Right lobe of liver (tissue), 6 donors: ENCODE results near the gene ARL13A. TPM values are rescaled to one million over a fixed set of nuclear protein-coding genes. Genes with fewer than 3 reads are reported as not detected.

Source experiments
- ATAC-seq, 4 donors: fragments of 200-7000 bp; cut with Tn5 transposase; one replicate each; pipeline ENCODE4 v1.9.1; 2020; ENCODE audit warnings: mild to moderate bottlenecking in 4 of 4, moderate library complexity in 4 of 4
- DNase-seq, 3 donors: peaks; one replicate each; pipeline ENCODE4 v3.0.0-alpha.2; 2020
- H3K27ac ChIP-seq, 3 donors: fragments of 200-600 bp; one replicate each; pipeline ENCODE4 v1.8.0; 2022
- H3K27me3 ChIP-seq, 2 donors: fragments of 200-600 bp; one replicate each; pipeline ENCODE4 v1.8.0; 2022
- H3K36me3 ChIP-seq, 4 donors: fragments of 200-600 bp; sonication (generic) in 1 of 4; one replicate each; pipeline versions ENCODE4 v1.5.1 to v1.8.0; 2017 to 2022; ENCODE audit warnings: control low read depth in 1 of 4
- H3K4me1 ChIP-seq, 4 donors: fragments of 200-600 bp; sonication (generic) in 1 of 4; one replicate each; pipeline versions ENCODE4 v1.5.1 to v1.8.0; 2017 to 2022; ENCODE audit warnings: control low read depth in 1 of 4
- H3K4me3 ChIP-seq, 3 donors: fragments of 200-600 bp; one replicate each; pipeline ENCODE4 v1.8.0; 2022
- H3K9me3 ChIP-seq, 4 donors: fragments of 200-600 bp; sonication (generic) in 1 of 4; one replicate each; pipeline versions ENCODE4 v1.5.1 to v1.8.0; 2017 to 2022; ENCODE audit warnings: control low read depth in 1 of 4
- POLR2A ChIP-seq: fragments of 450-650 bp; IDR thresholded peaks from one replicate; pipeline ENCODE4 v1.6.1; 2017; ENCODE audit warnings: antibody characterized with exemption, mild to moderate bottlenecking
- WGBS: methylation state at CpG from one replicate; pipeline ENCODE4 v1.1.6; 2018; ENCODE audit warnings: low coverage, low lambda C conversion rate; ENCODE audit not compliant: insufficient coverage; ENCODE audit errors: missing lambda C conversion rate; 5-methylcytosine and 5-hydroxymethylcytosine counted together
- intact Hi-C, 2 donors: fragments of 100-400 bp; cut with DNase I; formaldehyde crosslinking; loops; one replicate each; pipeline versions ENCODE4 v1.11.2 to v1.14.1; 2022
- total RNA-seq, 6 experiments: library from RNA; depleted of rRNA in 2 of 6; stranded (reverse); fragments of >200 nt in 2 of 6; fragmentation: NEBNext Ultra II Directional in 3 of 6; extraction: Animal tissue kit (Norgen Biotek cat#: 25700) in 3 of 6; gene quantifications; one replicate each; pipeline versions ENCODE4 v1.1.0 to v1.2.4, GENCODE V29; 2016 to 2023
- TF ChIP-seq, protein P1 (sequence below), 4 donors: fragments of 200-600 bp in 3 of 4; fragments of 450-650 bp in 1 of 4; IDR thresholded peaks; one replicate each; pipeline versions ENCODE4 v1.5.1 to v1.8.0; 2016 to 2022; ENCODE audit warnings: antibody characterized with exemption in 4 of 4, mild to moderate bottlenecking in 2 of 4
- donor health status: DM: no; HTN: yes; CAD: no.
- donor health status: DM: no; HTN: no; CAD: no.
- donor health status: DM: no; HTN: no; CAD: no.
- donor health status: DM: no; HTN: yes; CAD: no.
- donor health status: DM: no; HTN: yes; CAD: no.

Gene ARL13A
- total RNA-seq, 6 experiments from 2014 or later: not detected

DNA sequence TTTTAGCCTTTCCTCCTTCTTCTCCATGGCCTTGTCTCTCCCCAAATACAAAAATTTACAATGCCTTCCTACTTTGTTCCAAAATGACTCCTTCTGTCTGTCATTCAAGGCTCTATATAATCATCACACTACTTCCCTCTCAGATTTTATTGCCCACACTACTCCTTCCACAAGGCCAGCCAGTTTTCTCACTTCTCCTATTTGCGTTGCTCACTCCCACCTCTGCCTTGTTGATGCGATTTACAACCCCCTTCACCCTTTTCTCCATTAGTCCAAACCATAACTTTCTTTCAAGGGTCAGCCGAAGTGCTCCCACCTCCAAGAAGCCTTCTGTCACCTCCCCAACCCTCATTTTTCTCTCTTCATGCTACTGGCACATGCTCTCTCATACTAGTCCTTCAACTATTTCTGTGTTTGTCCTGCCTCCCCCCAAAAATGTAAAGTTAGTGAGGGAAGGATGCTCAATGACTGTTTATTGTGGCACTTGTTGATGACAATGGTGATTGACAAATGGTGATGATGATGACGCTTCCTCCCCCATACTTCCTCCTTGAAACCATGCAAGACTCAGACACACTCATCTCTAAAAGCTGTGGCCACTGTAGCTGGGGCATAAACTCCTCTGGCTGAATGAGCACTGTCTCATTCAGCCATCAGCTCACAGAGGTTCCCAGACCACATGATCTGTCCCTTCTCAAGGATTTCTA, 38.1 kb upstream of the ARL13A start:
- WGBS: 66% methylated on average over 4 of the region's 4 CpGs
- no peak for ATAC-seq

GRCh38 chrX:100931925-100932285, 37.6 kb upstream of the ARL13A start:
- H3K36me3 ChIP-seq: no peaks in the 10 kb centered on the region
- no peak for ATAC-seq
- no peaks in the 10 kb centered on the region for H3K4me1 ChIP-seq
- no peaks in the 10 kb centered on the region for H3K9me3 ChIP-seq
- H3K27me3 ChIP-seq: no peaks in the 10 kb centered on the region
- DNase-seq: no peak
- WGBS: 42% methylated on average over 2 of the region's 3 CpGs
- no peak overlapping the region for H3K4me3 ChIP-seq
- H3K27ac ChIP-seq: no peak overlapping the region
- intact Hi-C loops: no loop called here
- no peak for TF ChIP-seq POLR2A
- TF ChIP-seq, protein P1, sequence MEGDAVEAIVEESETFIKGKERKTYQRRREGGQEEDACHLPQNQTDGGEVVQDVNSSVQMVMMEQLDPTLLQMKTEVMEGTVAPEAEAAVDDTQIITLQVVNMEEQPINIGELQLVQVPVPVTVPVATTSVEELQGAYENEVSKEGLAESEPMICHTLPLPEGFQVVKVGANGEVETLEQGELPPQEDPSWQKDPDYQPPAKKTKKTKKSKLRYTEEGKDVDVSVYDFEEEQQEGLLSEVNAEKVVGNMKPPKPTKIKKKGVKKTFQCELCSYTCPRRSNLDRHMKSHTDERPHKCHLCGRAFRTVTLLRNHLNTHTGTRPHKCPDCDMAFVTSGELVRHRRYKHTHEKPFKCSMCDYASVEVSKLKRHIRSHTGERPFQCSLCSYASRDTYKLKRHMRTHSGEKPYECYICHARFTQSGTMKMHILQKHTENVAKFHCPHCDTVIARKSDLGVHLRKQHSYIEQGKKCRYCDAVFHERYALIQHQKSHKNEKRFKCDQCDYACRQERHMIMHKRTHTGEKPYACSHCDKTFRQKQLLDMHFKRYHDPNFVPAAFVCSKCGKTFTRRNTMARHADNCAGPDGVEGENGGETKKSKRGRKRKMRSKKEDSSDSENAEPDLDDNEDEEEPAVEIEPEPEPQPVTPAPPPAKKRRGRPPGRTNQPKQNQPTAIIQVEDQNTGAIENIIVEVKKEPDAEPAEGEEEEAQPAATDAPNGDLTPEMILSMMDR (IDR thresholded peaks at IDR 0.05): no peak

More for the DNA sequence above, 38.1 kb upstream of the ARL13A start:
- TF ChIP-seq POLR2A: no peak
- TF ChIP-seq, protein P1 (IDR thresholded peaks at IDR 0.05): no peak
- H3K27ac ChIP-seq: no peak overlapping the region
- H3K36me3 ChIP-seq: no peaks in the 10 kb centered on the region
- H3K9me3 ChIP-seq: no peaks in the 10 kb centered on the region
- no peak for DNase-seq
- H3K4me1 ChIP-seq: no peaks in the 10 kb centered on the region
- intact Hi-C loops: no loop called here
- H3K4me3 ChIP-seq: no peak overlapping the region
- H3K27me3 ChIP-seq: no peaks in the 10 kb centered on the region

DNA sequence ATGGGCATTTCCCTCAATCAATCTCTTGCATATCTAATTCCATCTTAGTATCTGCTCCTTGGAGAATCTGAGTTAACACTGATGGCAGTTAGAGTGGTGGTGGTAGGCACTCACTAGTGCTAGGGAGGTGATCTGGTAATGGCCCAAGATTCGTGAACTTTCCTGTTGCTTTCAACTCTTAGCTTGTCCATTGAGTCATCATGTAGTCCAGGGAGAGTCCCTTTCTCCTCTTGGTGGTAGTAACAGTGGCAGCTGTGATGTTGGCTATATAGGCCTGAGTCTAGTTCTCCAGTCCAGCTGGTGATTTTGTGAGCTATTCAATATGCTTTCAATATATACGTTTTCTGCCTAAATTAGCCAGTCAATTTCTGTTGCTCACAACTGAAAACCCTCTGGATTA, 33.7 kb upstream of the ARL13A start:
- 36% methylated on average over 2 of the region's 2 CpGs for WGBS
- no peak overlapping the region for H3K4me3 ChIP-seq
- TF ChIP-seq, protein P1 (IDR thresholded peaks at IDR 0.05): no peak
- no peak for TF ChIP-seq POLR2A
- no peaks in the 10 kb centered on the region for H3K9me3 ChIP-seq
- H3K27ac ChIP-seq: no peak overlapping the region
- no peak for ATAC-seq
- intact Hi-C loops: no loop called here
- H3K4me1 ChIP-seq: no peaks in the 10 kb centered on the region
- H3K27me3 ChIP-seq: no peaks in the 10 kb centered on the region
- H3K36me3 ChIP-seq: no peaks in the 10 kb centered on the region
- DNase-seq: no peak

- Histone ChIP-seq H3K4me3 (no peak overlapping the region), H3K27me3 (no peaks in the 10 kb centered on the region), H3K9me3 (no peaks in the 10 kb centered on the region), H3K27ac (no peak overlapping the region), H3K4me1 (no peaks in the 10 kb centered on the region), H3K36me3 (no peaks in the 10 kb centered on the region)
- TF ChIP-seq, protein P1 (IDR thresholded peaks at IDR 0.05): no peak
- no peak for TF ChIP-seq POLR2A
- intact Hi-C loops: no loop called here
- WGBS: 58% methylated on average over 4 of the region's 4 CpGs
- DNase-seq (no peak), ATAC-seq (no peak)
Measured at GRCh38 chrX:100939333-100939732, 30.2 kb upstream of the ARL13A start.
